Cardiac fibroblast (primary cell): ENCODE measurements around the gene TSTD1.
A peak's percentile ranks its signal among the peaks of the same experiment; 100 is the strongest.
"Not testable (repeated sequence)": the region's sequence is repeated elsewhere in the genome, so short reads cannot be mapped to it uniquely, and the experiment has no call there.

Experiments
- DNase-seq, 2 donors: peaks; one replicate each; pipeline versions ENCODE4 v3.0.0 to v3.0.0-alpha.2; 2010; ENCODE audit warnings: low read depth in 2 of 2
- H3K4me3 ChIP-seq, 2 donors: replicated peaks in 1 of 2; 1 replicate in 1 of 2; 2 replicates in 1 of 2; pipeline ENCODE4 v1.5.1; 2011; ENCODE audit warnings: low read depth in 2 of 2, low read length in 2 of 2, mild to moderate bottlenecking in 2 of 2, moderate library complexity in 1 of 2
- TF ChIP-seq, protein P1 (sequence below): IDR thresholded peaks from one replicate; pipeline ENCODE4 v1.5.1; 2011; ENCODE audit warnings: low read depth, mild to moderate bottlenecking, low read length, inconsistent platforms

Gene TSTD1

GRCh38 chr1:161033751-161034150, 5.0 kb downstream of the TSTD1 start:
- DNase-seq, result no peak
- H3K4me3 ChIP-seq, result no peak overlapping the region
- TF ChIP-seq, protein P1, sequence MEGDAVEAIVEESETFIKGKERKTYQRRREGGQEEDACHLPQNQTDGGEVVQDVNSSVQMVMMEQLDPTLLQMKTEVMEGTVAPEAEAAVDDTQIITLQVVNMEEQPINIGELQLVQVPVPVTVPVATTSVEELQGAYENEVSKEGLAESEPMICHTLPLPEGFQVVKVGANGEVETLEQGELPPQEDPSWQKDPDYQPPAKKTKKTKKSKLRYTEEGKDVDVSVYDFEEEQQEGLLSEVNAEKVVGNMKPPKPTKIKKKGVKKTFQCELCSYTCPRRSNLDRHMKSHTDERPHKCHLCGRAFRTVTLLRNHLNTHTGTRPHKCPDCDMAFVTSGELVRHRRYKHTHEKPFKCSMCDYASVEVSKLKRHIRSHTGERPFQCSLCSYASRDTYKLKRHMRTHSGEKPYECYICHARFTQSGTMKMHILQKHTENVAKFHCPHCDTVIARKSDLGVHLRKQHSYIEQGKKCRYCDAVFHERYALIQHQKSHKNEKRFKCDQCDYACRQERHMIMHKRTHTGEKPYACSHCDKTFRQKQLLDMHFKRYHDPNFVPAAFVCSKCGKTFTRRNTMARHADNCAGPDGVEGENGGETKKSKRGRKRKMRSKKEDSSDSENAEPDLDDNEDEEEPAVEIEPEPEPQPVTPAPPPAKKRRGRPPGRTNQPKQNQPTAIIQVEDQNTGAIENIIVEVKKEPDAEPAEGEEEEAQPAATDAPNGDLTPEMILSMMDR, result no peak

DNA sequence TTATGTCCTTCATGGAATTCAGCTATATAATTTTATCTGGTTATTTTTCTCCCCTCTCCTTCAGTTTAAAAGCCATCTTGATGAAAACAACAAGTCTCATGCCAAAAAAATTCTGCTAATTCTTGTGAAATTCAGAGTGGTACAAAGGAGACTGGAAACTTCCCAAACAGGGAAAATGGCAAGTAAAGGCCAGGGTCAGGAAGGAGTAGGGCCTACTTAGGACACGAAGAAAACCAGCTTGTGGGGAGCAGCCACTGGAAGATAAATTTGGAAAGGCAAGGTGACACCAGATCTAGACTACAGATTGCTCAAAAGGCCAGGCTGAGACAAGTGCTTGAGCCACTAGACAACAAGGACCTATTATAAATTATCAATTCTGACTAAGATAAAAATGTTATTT, 6.4 kb downstream of the TSTD1 start:
- H3K4me3 ChIP-seq, result no peak overlapping the region
- TF ChIP-seq, protein P1, result no peak
- DNase-seq, result peak in 1 of 2 donors; percentile 64

DNA sequence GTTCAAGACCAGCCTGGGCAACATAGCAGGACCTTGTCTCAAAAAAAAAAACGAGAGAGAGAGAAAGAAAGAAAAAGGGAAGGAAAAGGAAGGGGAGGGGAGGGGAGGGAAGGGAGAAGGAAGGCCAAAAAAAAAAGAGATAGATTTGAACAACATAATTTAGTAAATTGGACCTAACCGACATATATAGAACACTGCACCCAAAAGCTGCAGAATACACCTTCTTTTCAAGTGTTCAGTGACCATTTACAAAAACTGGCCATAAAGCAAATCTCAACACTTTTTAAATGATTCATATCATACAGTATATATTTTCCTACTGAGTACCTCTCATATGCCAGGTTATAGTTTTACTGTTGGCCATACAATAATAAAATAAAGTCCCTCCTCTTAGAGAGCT, 6.9 kb downstream of the TSTD1 start:
- no peak overlapping the region for H3K4me3 ChIP-seq
- TF ChIP-seq, protein P1, result no peak
- DNase-seq, result no peak

- not testable (repeated sequence) for DNase-seq, H3K4me3 ChIP-seq
These were observed 9.3 kb downstream of the TSTD1 start for GRCh38 chr1:161029466-161029865.

DNA sequence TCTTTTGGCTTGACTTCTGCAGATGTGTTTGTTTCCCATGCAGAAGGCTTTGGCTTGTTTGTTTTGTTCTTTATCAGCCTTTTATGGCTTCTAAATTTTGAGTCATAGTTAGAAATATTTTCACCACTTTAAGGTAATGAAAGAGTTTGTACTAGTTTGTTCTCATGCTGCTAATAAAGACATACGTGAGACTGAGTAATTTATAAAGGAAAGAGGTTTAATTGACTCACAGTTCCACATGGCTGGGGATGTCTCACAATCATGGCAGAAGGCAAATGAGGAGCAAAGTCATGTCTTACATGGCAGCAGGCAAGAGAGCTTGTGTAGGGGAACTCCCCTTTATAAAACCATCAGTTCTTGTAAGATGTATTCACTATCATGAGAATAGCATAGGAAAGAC, 11.8 kb downstream of the TSTD1 start:
- not testable (repeated sequence) for DNase-seq, H3K4me3 ChIP-seq

- not testable (repeated sequence) for DNase-seq, H3K4me3 ChIP-seq
These were observed 16.3 kb downstream of the TSTD1 start for GRCh38 chr1:161022432-161022831.

- peak in 1 of 2 donors; percentile 22 for DNase-seq
- no peak overlapping the region for H3K4me3 ChIP-seq
- TF ChIP-seq, protein P1, result no peak
These were observed 16.8 kb downstream of the TSTD1 start for GRCh38 chr1:161021970-161022353.

- TF ChIP-seq, protein P1, result no peak
- DNase-seq, result peak; percentile 46 to 64
These were observed 17.4 kb downstream of the TSTD1 start for GRCh38 chr1:161021165-161021969.

More at GRCh38 chr1:161021165-161021969, 17.4 kb downstream of the TSTD1 start:
- H3K4me3 ChIP-seq, result peak overlapping the region; percentile 57 to 80
